PC-3 (cell line): ENCODE results near the gene ARL4D. TPM values are rescaled to one million over a fixed set of nuclear protein-coding genes. Genes with fewer than 3 reads are reported as not detected.

Source experiments
- ATAC-seq: fragments of 200-7000 bp; cut with Tn5 transposase; 2 replicates; pipeline ENCODE4 v1.9.1; 2020; ENCODE audit warnings: mild to moderate bottlenecking, moderate library complexity
- BruUV-seq: library from RNA; stranded (reverse); fragments of 400-500 nt; replicated peaks from 2 replicates; lab custom pipeline; 2021; lab: Mats Ljungman, UMichigan
- CTCF ChIA-PET: fragments of 300-600 bp; sonication (Branson Sonifier 250); formaldehyde crosslinking; loops from one replicate; lab custom pipeline; 2022; ENCODE audit warnings: antibody characterized with exemption; lab: Charles Lee
- POLR2A ChIA-PET: fragments of 300-600 bp; sonication (Branson Sonifier 250); formaldehyde crosslinking; loops from one replicate; lab custom pipeline; 2022; ENCODE audit warnings: antibody characterized with exemption; ENCODE audit not compliant: unreplicated experiment; lab: Charles Lee
- DNase-seq: peaks from one replicate; pipeline ENCODE4 v3.0.0-alpha.2; 2015
- H2AFZ ChIP-seq: fragments of 300-600 bp; sonication (generic); 2 replicates; pipeline ENCODE4 v1.6.0; 2016; ENCODE audit warnings: antibody characterized with exemption, low read length
- H3F3A ChIP-seq: fragments of 300-600 bp; sonication (generic); one replicate; pipeline ENCODE4 v1.6.0; 2017; ENCODE audit warnings: antibody characterized with exemption, low read length, control low read depth, mild to moderate bottlenecking; ENCODE audit not compliant: unreplicated experiment
- H3K27ac ChIP-seq: fragments of 300-600 bp; sonication (generic); 2 replicates; pipeline ENCODE4 v1.5.1; 2016; ENCODE audit warnings: mild to moderate bottlenecking, low read length
- H3K27me3 ChIP-seq: fragments of 300-600 bp; sonication (generic); 2 replicates; pipeline ENCODE4 v1.6.1; 2016; ENCODE audit warnings: low read length, mixed read lengths
- H3K36me3 ChIP-seq: fragments of 300-600 bp; sonication (generic); 2 replicates; pipeline ENCODE4 v1.6.1; 2016; ENCODE audit warnings: low read depth, mixed run types, low read length, mixed read lengths
- H3K4me1 ChIP-seq: fragments of 300-600 bp; sonication (generic); 2 replicates; pipeline ENCODE4 v1.5.1; 2016; ENCODE audit warnings: low read length; ENCODE audit not compliant: insufficient read depth
- H3K4me2 ChIP-seq: fragments of 300-600 bp; sonication (generic); 2 replicates; pipeline ENCODE4 v1.6.0; 2016; ENCODE audit warnings: low read length
- H3K4me3 ChIP-seq: fragments of 300-600 bp; sonication (generic); 2 replicates; pipeline ENCODE4 v1.5.1; 2016; ENCODE audit warnings: mild to moderate bottlenecking, low read length, mixed read lengths
- H3K79me2 ChIP-seq: fragments of 300-600 bp; sonication (generic); 2 replicates; pipeline ENCODE4 v1.6.1; 2017; ENCODE audit warnings: low read length, mixed read lengths
- H3K9ac ChIP-seq: fragments of 300-600 bp; sonication (generic); 2 replicates; pipeline ENCODE4 v1.6.0; 2016; ENCODE audit warnings: mild to moderate bottlenecking, low read length
- H3K9me2 ChIP-seq: fragments of 300-600 bp; sonication (generic); replicated peaks from 2 replicates; pipeline ENCODE4 v1.6.1; 2016; ENCODE audit warnings: mixed run types, low read length, mixed read lengths
- H3K9me3 ChIP-seq: fragments of 300-600 bp; sonication (generic); 2 replicates; pipeline ENCODE4 v1.6.1; 2016; ENCODE audit warnings: low read length, mixed read lengths
- H4K20me1 ChIP-seq: fragments of 300-600 bp; sonication (generic); 2 replicates; pipeline ENCODE4 v1.6.1; 2016; ENCODE audit warnings: low read length, mixed read lengths
- CTCF ChIP-seq: fragments of 300-600 bp; sonication (generic); conservative IDR thresholded peaks from 2 replicates; pipeline ENCODE4 v1.5.1; 2017; ENCODE audit warnings: antibody characterized with exemption, low read depth, mild to moderate bottlenecking, low read length
- EZH2 ChIP-seq: fragments of 300-600 bp; sonication (generic); IDR thresholded peaks from one replicate; pipeline ENCODE4 v1.6.1; 2017; ENCODE audit warnings: antibody characterized with exemption, mild to moderate bottlenecking, low read length; ENCODE audit not compliant: unreplicated experiment
- EZH2phosphoT487 ChIP-seq: fragments of 300-600 bp; sonication (generic); IDR thresholded peaks from 2 replicates; pipeline ENCODE4 v1.6.1; 2018; ENCODE audit warnings: mild to moderate bottlenecking, antibody characterized with exemption, low read length, borderline replicate concordance
- intact Hi-C: fragments of 100-400 bp; cut with micrococcal nuclease; formaldehyde crosslinking; loops from 2 replicates; pipeline ENCODE4 v1.9.0; 2023
- total RNA-seq: library from RNA; depleted of rRNA; stranded (reverse); fragments of >200 nt; gene quantifications from 2 replicates; pipeline ENCODE4 v1.2.3, GENCODE V29; 2014

The ARL4D gene
- total RNA-seq, 1 experiment from 2014 or later, result 14.3 TPM

DNA sequence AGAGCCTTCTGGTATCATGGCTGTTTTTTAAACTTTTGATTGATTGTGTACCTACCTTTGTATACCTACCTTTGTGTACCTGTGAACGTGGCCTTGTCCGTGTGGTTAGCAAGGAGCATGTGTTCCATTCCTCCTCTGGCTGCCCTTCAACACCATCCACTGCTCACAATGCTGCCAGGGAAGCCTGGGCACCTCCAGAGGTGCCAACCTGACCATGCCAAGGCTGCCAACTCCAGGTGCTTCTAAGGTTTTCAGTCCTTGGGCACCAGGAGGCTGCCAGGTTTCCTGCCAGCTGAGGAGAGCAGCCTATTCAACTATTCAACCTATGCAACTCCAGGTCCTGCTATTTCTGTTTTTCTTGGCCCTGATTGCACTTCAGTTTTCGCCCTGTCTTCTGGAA, 17.6 kb upstream of the ARL4D start:
- ATAC-seq (no peak), DNase-seq (no peak)
- Histone ChIP-seq H4K20me1 (no peaks in the 10 kb centered on the region), H3K4me1 (no peaks in the 10 kb centered on the region), H3K4me3 (no peak overlapping the region), H3K36me3 (no peaks in the 10 kb centered on the region), H3F3A (no peaks in the 10 kb centered on the region), H3K27ac (no peak overlapping the region), H2AFZ (no peak overlapping the region), H3K79me2 (no peaks in the 10 kb centered on the region), H3K9ac (no peak overlapping the region), H3K9me3 (0 out of 2 replicates have a peak, but pooled peaks cover 5% of the 10 kb centered on the region), H3K4me2 (no peak overlapping the region), H3K9me2 (no peaks in the 10 kb centered on the region), H3K27me3 (no peaks in the 10 kb centered on the region)
- intact Hi-C loops, result no loop called here
- ChIA-PET CTCF (no interaction called here), POLR2A (no interaction called here)
- no peak for TF ChIP-seq EZH2
- TF ChIP-seq CTCF, result no peak
- TF ChIP-seq EZH2phosphoT487, result no peak
- BruUV-seq, result no TSS peak

DNA sequence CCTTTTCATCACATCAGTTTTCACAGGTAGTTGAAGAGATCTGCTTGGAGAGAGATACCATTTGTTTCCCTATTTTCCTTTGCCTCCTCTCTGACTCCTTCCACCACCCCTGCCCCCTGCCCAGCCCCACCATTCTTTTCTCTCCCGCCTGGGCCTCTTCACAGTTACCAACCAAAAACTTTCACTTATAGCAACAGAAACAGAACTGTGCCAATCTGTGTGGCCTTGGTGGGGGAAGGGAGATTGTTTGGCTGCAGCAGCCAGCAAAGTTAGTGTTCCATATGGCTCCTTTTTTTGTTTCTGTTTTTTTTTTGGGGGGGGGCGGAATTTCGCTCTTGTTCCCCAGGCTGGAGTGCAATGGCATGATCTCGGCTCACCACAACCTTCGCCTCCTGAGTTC, 17.2 kb upstream of the ARL4D start:
- no peaks in the 10 kb centered on the region for H4K20me1 ChIP-seq
- H3K9me2 ChIP-seq, result no peaks in the 10 kb centered on the region
- ChIA-PET CTCF (no interaction called here), POLR2A (no interaction called here)
- no peaks in the 10 kb centered on the region for H3K79me2 ChIP-seq
- no peaks in the 10 kb centered on the region for H3K4me1 ChIP-seq
- no peak overlapping the region for H3K4me3 ChIP-seq
- DNase-seq, result no peak
- no peak for ATAC-seq
- H2AFZ ChIP-seq, result no peak overlapping the region
- no peak overlapping the region for H3K9ac ChIP-seq
- no peak overlapping the region for H3K4me2 ChIP-seq
- intact Hi-C loops, result no loop called here
- no peaks in the 10 kb centered on the region for H3K36me3 ChIP-seq
- no TSS peak for BruUV-seq
- H3K27ac ChIP-seq, result no peak overlapping the region
- no peak for TF ChIP-seq CTCF
- no peak for TF ChIP-seq EZH2phosphoT487
- TF ChIP-seq EZH2, result no peak
- H3F3A ChIP-seq, result no peaks in the 10 kb centered on the region
- no peaks in the 10 kb centered on the region for H3K27me3 ChIP-seq
- H3K9me3 ChIP-seq, result 0 out of 2 replicates have a peak, but pooled peaks cover 5% of the 10 kb centered on the region

DNA sequence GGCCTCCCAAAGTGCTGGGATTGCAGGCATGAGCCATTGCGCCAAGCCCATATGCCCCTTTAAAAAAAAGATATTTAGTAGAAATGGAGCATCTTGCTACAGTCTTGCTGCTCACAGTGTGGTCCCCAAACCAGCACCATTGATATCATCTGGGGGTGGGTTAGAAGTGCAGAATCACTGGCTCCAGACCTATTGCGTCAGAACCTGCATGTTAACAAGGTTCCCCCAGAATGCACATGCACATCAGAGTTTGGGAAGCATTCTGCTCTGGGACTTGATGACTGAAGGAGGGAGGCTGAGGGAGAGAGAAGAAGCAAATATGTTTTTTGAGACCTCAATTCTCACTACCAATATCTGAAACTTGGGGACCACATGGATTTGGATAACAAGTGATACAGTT, 16.0 kb upstream of the ARL4D start:
- POLR2A ChIA-PET, result no interaction called here

More for the DNA sequence above, 16.0 kb upstream of the ARL4D start:
- Histone ChIP-seq H4K20me1 (no peaks in the 10 kb centered on the region), H3K27me3 (no peaks in the 10 kb centered on the region), H3K9me3 (0 out of 2 replicates have a peak, but pooled peaks cover 5% of the 10 kb centered on the region), H2AFZ (no peak overlapping the region), H3K79me2 (no peaks in the 10 kb centered on the region), H3K4me1 (peaks cover 3% of the 10 kb centered on the region; the same call in 1 of the 2 replicates), H3K27ac (no peak overlapping the region), H3F3A (no peaks in the 10 kb centered on the region), H3K9me2 (no peaks in the 10 kb centered on the region), H3K36me3 (no peaks in the 10 kb centered on the region), H3K4me2 (no peak overlapping the region), H3K4me3 (no peak overlapping the region), H3K9ac (no peak overlapping the region)
- intact Hi-C loops, result no loop called here
- BruUV-seq, result no TSS peak
- TF ChIP-seq EZH2phosphoT487, result no peak
- no peak for TF ChIP-seq CTCF
- no peak for TF ChIP-seq EZH2
- DNase-seq, result no peak
- CTCF ChIA-PET, result no interaction called here
- no peak for ATAC-seq
